GM21825 (cell line): ENCODE measurements around the gene TMEM266.
"Not testable (repeated sequence)": the region's sequence is repeated elsewhere in the genome, so short reads cannot be mapped to it uniquely, and the experiment has no call there.

Source experiments
- ATAC-seq: cut with Tn5 transposase; IDR thresholded peaks from one replicate; pipeline ENCODE4 v1.9.1; 2021; ENCODE audit warnings: mild to moderate bottlenecking, moderate library complexity; ENCODE audit not compliant: unreplicated experiment

TMEM266 gene, protein sequence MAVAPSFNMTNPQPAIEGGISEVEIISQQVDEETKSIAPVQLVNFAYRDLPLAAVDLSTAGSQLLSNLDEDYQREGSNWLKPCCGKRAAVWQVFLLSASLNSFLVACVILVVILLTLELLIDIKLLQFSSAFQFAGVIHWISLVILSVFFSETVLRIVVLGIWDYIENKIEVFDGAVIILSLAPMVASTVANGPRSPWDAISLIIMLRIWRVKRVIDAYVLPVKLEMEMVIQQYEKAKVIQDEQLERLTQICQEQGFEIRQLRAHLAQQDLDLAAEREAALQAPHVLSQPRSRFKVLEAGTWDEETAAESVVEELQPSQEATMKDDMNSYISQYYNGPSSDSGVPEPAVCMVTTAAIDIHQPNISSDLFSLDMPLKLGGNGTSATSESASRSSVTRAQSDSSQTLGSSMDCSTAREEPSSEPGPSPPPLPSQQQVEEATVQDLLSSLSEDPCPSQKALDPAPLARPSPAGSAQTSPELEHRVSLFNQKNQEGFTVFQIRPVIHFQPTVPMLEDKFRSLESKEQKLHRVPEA

GRCh38 chr15:76059320-76060117 lies at the start of gene TMEM266:
TMEM266 (plus strand) TSS chr15:76059985; CDS start chr15:76134264, 74,279 bp downstream.
- no peak for ATAC-seq

GRCh38 chr15:76010613-76011012 lies 49.2 kb upstream of the TMEM266 start:
- no peak for ATAC-seq

DNA sequence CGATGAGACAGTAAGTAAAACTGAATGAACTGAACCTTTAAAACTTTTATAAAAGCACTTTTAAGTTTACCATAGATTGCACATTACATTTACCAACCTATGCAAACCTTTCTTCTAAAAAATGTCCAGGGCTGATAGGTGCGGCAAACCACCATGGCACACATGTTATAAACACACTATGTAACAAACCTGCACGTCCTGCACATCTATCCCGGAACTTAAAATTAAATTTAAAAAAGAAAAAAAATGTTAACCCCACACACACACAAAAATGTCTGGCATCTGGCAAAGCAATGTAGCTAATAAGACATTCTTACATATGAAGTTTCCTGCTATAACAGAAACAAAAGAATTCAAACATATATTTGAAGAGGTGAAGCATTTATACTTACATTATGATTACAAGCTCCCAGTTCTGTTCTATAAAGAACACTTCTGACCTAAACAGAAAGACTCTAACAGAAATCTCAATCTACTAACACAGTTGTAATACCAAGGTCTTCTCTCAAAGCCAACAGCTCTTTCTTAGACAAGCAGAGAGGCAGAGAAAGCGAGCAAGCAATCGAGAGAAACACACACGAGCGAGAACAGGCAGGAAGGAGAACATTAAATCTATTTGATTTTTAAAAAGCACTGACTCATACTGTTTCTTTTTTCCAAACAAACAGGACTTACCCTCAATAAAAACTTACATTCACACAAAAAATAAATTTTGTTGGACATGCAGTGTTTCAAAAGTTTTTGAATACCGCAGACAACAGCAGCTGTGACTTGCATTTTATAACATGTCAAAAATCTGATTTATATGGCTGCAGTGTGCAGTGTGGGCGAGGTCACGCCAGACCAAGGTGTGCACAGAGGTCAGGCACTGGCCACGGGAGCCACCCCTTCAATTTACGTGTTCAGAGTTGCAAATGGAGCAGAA lies 47.9 kb upstream of the TMEM266 start, which contains the start of gene NRG4:
NRG4 (minus strand) TSS at position 798 of the 925 bp plus-strand sequence. CDS start 1,194 bp downstream, outside the sequence.
- ATAC-seq = no peak

DNA sequence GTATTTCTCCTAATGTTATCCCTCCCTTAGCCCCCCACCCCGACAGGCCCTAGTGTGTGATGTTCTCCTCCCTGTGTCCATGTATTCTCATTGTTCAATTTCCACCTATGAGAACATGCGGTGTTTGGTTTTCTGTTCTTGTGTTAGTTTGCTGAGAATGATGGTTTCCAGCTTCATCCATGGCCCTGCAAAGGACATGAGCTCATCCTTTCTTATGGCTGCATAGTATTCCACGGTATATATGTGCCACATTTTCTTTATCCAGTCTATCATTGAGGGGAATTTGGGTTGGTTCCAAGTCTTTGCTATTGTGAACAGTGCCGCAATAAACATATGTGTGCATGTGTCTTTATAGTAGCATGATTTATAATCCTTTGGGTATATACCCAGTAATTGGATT lies 46.3 kb upstream of the TMEM266 start:
- not testable (repeated sequence) for ATAC-seq

DNA sequence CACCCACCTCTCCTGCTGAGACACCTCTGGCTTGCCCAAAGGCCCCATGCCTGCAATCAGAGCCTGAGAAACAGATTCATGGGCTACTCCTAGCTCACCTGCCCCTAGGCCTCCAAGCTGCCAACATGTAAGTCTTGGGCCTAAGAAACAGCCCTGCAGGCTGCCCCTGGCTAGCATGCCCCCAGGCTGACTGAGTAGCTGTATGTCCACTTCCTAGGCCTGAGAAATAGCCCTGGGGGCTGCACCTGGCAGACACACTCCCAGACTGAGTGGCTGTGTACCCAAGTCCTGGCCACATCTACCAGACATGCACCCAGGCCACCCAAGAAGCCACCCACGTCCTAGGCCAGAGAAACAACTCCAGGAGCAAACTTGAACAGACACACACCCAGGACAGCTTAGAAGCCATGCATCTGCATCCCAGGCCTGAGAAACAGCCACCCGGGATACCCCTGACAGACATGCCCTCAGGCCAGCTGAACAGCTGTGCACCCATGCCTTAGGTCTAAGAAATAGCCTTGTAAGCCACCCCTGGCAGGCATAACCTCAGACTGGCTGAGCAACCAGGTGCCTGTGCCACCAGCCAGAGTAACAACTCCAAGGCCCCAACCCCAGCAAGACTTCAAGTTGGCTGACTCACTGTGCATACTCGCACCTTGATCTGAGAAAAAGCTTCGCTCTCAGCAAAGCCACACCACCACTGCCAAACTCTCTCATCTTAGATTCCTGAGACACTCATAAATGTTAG lies 35.6 kb upstream of the TMEM266 start:
- no peak for ATAC-seq

DNA sequence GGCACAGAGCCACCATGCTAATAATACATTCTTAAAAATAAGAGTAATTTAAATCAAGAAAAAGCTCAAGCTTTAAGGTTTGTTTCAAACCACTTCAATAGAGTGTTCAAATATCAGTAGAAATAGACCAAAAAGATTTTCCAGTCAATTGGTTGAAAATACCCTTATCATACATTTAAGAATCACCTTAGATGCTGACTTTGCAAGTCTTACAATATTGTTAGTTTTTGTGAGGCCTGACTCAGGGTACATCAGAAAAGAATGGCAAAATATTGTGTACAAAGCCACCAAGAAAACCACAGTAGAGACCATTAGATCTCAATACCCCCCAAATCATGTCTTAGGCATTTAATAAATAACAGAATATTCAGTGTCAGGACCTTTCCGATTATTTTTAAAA lies 27.7 kb upstream of the TMEM266 start:
- no peak for ATAC-seq

- no peak for ATAC-seq
Observed at GRCh38 chr15:76033438-76033837, 26.3 kb upstream of the TMEM266 start.

GRCh38 chr15:76034111-76034510 lies 25.7 kb upstream of the TMEM266 start:
- ATAC-seq = no peak

- no peak for ATAC-seq
Observed at GRCh38 chr15:76035593-76035992, 24.2 kb upstream of the TMEM266 start.

DNA sequence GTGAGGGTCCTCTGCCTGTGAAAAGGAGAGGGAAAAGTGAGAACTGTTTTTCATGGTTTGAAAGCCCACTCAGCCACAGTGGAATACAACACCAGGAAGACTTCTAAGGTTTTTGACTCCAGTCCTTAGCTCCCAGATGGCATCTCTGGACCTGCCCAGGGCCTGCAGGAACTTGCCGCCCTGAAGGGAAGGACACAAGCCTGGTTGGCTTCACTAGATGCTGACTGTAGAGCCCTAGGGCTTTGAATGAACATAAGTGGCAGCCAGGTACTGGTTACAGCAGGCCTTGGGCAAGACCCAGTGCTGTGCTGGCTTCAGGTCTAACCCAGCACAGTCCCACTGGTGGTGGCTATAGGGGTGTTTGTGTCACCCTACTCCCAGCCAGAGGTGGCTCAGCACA lies 21.3 kb upstream of the TMEM266 start:
- no peak for ATAC-seq

GRCh38 chr15:76054201-76054600 lies 5.6 kb upstream of the TMEM266 start:
- not testable (repeated sequence) for ATAC-seq

DNA sequence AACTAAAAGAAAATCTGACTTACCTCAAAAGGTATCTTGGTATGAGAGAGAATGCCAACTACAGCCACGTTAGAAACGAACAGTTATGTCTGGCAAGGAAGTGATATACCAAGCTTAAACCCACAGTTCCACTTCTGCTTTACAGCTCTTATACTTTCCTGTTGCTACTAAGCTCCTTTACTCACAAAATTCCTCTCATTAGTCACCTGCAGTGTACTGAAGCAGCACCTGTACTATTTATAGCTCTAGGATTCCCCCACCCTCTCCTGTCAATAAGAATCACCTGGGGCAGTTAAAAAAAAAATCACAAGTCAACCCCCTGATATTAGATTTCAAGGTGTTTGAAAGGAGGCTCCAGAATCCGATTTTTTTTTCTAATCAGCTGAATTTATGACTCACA lies 2.9 kb upstream of the TMEM266 start:
- ATAC-seq = peak; percentile 54

GRCh38 chr15:76057332-76058000 lies 2.3 kb upstream of the TMEM266 start:
- peak; percentile 22 for ATAC-seq

- no peak for ATAC-seq
Observed at GRCh38 chr15:76058714-76059319, 968 bp upstream of the TMEM266 start.

GRCh38 chr15:76060118-76060989 lies 569 bp downstream of the TMEM266 start:
- no peak for ATAC-seq

GRCh38 chr15:76061700-76062099 lies 1.9 kb downstream of the TMEM266 start:
- ATAC-seq = no peak

- no peak for ATAC-seq
Observed at GRCh38 chr15:76062286-76062685, 2.5 kb downstream of the TMEM266 start.

DNA sequence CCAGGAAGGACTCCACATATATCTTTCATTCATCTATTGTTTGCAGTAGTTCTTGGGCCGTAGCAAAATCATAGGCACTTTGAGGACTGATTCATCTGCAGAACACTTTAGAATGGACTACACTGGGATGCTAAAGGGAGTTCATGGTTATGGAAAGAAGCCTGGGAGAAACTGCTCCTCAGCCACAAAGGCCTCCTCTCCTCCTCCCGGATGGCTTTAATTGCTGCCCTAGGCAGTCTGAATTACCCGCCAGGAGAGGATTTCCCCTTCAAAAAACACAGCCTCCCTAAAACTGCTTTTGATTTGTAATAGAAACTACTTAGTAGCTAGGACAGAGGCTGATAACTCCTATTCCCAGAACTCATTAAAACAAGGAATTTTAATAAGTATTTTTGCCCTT lies 4.6 kb downstream of the TMEM266 start:
- no peak for ATAC-seq
